MM.1S (cell line): ENCODE results near the gene GIT1.

Experiments
- EZH2phosphoT487 ChIP-seq: fragments of 300-600 bp; sonication (generic); IDR thresholded peaks from 2 replicates; pipeline ENCODE4 v1.6.1; 2018; ENCODE audit warnings: antibody characterized with exemption, low read length
- TF ChIP-seq, protein P1 (sequence below): fragments of 300-600 bp; sonication (generic); IDR thresholded peaks from 2 replicates; pipeline ENCODE4 v1.5.1; 2016; ENCODE audit warnings: antibody characterized with exemption, low read length, mixed read lengths

- TF ChIP-seq, protein P1, sequence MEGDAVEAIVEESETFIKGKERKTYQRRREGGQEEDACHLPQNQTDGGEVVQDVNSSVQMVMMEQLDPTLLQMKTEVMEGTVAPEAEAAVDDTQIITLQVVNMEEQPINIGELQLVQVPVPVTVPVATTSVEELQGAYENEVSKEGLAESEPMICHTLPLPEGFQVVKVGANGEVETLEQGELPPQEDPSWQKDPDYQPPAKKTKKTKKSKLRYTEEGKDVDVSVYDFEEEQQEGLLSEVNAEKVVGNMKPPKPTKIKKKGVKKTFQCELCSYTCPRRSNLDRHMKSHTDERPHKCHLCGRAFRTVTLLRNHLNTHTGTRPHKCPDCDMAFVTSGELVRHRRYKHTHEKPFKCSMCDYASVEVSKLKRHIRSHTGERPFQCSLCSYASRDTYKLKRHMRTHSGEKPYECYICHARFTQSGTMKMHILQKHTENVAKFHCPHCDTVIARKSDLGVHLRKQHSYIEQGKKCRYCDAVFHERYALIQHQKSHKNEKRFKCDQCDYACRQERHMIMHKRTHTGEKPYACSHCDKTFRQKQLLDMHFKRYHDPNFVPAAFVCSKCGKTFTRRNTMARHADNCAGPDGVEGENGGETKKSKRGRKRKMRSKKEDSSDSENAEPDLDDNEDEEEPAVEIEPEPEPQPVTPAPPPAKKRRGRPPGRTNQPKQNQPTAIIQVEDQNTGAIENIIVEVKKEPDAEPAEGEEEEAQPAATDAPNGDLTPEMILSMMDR: no peak
- no peak for TF ChIP-seq EZH2phosphoT487
These were observed 12.5 kb downstream of the GIT1 start for GRCh38 chr17:29577001-29577370.
